Endodermal cell (in vitro differentiated cells): Measurements from ENCODE around the gene SHISA4. TPM values are rescaled to one million over a fixed set of nuclear protein-coding genes. Genes with fewer than 3 reads are reported as not detected.
A peak's percentile ranks its signal among the peaks of the same experiment; 100 is the strongest.

ENCODE experiments used
- DNase-seq: peaks from one replicate; pipeline ENCODE4 v3.0.0-alpha.2; 2017
- H3K27ac ChIP-seq: 2 replicates; pipeline ENCODE4 v1.5.1; 2013; ENCODE audit warnings: mild to moderate bottlenecking, low read depth, low read length, moderate library complexity
- H3K27me3 ChIP-seq: 2 replicates; pipeline ENCODE4 v1.6.1; 2013; ENCODE audit warnings: mild to moderate bottlenecking, low read length, moderate library complexity; ENCODE audit not compliant: insufficient read depth, control insufficient read depth, poor library complexity, severe bottlenecking
- H3K36me3 ChIP-seq: 2 replicates; pipeline ENCODE4 v1.7.0; 2013; ENCODE audit warnings: mild to moderate bottlenecking, low read length, moderate library complexity; ENCODE audit not compliant: control insufficient read depth, insufficient read depth
- H3K4me1 ChIP-seq: one replicate; pipeline ENCODE4 v1.7.0; 2013; ENCODE audit warnings: low read length; ENCODE audit not compliant: control insufficient read depth, insufficient read depth
- H3K4me3 ChIP-seq: 2 replicates; pipeline ENCODE4 v1.5.1; 2013; ENCODE audit warnings: mild to moderate bottlenecking, low read length, moderate library complexity
- H3K9ac ChIP-seq: 2 replicates; pipeline ENCODE4 v1.6.1; 2013; ENCODE audit warnings: mild to moderate bottlenecking, low read length, moderate library complexity; ENCODE audit not compliant: poor library complexity, severe bottlenecking; ENCODE audit errors: extremely low read depth
- H3K9me3 ChIP-seq: 2 replicates; pipeline ENCODE4 v1.6.1; 2013; ENCODE audit warnings: mild to moderate bottlenecking, low read length, moderate library complexity; ENCODE audit not compliant: control insufficient read depth
- H3K27ac Mint-ChIP-seq: 2 replicates; pipeline ENCODE4 v1.8.0; 2020; ENCODE audit warnings: mixed read lengths
- H3K27me3 Mint-ChIP-seq: 2 replicates; pipeline ENCODE4 v1.8.0; 2021; ENCODE audit warnings: mild to moderate bottlenecking, mixed read lengths; ENCODE audit not compliant: insufficient read depth
- H3K36me3 Mint-ChIP-seq: 2 replicates; pipeline ENCODE4 v1.8.0; 2020; ENCODE audit warnings: low read depth, mixed read lengths
- H3K4me1 Mint-ChIP-seq: 2 replicates; pipeline ENCODE4 v1.8.0; 2020; ENCODE audit warnings: mixed read lengths
- H3K4me3 Mint-ChIP-seq: 2 replicates; pipeline ENCODE4 v1.8.0; 2020; ENCODE audit warnings: mild to moderate bottlenecking, moderate library complexity, mixed read lengths
- H3K9me3 Mint-ChIP-seq: 2 replicates; pipeline ENCODE4 v1.8.0; 2020; ENCODE audit warnings: mild to moderate bottlenecking, mixed read lengths
- CTCF ChIP-seq: fragments of 200-600 bp; sonication (generic); conservative IDR thresholded peaks from 2 replicates; pipeline ENCODE4 v1.5.0; 2021; ENCODE audit warnings: antibody characterized with exemption, mild to moderate bottlenecking
- WGBS, 2 experiments: methylation state at CpG; one replicate each; pipeline versions ENCODE4 v1.1.5 to v1.1.7; 2013; ENCODE audit warnings: missing lambda C conversion rate in 2 of 2, mixed read lengths in 1 of 2; ENCODE audit not compliant: insufficient coverage in 1 of 2, insufficient read length in 1 of 2; 5-methylcytosine and 5-hydroxymethylcytosine counted together
- total RNA-seq, 2 donors: library from RNA; stranded (reverse); fragmentation: NEBNext Ultra II Directional in 1 of 2; extraction: Animal tissue kit (Norgen Biotek cat#: 25700) in 1 of 2; gene quantifications; 2 replicates in 1 of 2; 3 replicates in 1 of 2; pipeline ENCODE4 v1.2.1, GENCODE V29; 2021

Gene SHISA4
- total RNA-seq, 2 donors from 2014 or later: 5.8 to 7.3 TPM

DNA sequence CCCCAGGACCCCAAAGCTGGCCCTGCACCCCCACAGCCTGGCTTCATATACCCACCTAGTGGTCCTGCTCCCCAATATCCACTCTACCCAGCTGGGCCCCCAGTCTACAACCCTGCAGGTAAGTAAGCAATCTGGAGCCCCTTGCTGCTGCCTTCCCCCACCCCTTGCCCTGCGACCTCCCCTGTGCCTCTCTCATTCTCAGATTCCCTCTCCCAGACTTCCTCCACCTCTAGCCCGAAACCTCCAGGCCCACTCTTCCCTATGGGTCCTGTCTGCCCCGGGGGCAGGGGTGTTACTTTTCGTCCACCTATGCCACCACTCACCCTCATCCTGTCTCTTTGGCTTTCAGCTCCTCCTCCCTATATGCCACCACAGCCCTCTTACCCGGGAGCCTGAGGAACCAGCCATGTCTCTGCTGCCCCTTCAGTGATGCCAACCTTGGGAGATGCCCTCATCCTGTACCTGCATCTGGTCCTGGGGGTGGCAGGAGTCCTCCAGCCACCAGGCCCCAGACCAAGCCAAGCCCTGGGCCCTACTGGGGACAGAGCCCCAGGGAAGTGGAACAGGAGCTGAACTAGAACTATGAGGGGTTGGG lies 2.9 kb downstream of the SHISA4 start:
- no peak for DNase-seq
- no peaks in the 10 kb centered on the region for H3K9me3 Mint-ChIP-seq
- peaks cover 14% of the 10 kb centered on the region for H3K4me1 Mint-ChIP-seq
- no peak for TF ChIP-seq CTCF
- no peaks in the 10 kb centered on the region for H3K36me3 ChIP-seq
- WGBS, 2 experiments: 85 to 87% methylated on average over 4 to 5 of the region's 5 CpGs
- H3K4me3 ChIP-seq: no peak overlapping the region
- no peak overlapping the region for H3K9ac ChIP-seq
- peaks cover 28% of the 10 kb centered on the region for H3K27me3 Mint-ChIP-seq
- H3K4me3 Mint-ChIP-seq: no peak overlapping the region
- no peak overlapping the region for H3K27ac ChIP-seq
- peaks cover 30% of the 10 kb centered on the region for H3K27me3 ChIP-seq
- no peaks in the 10 kb centered on the region for H3K9me3 ChIP-seq
- H3K4me1 ChIP-seq: peaks cover 2% of the 10 kb centered on the region
- H3K27ac Mint-ChIP-seq: no peak overlapping the region
- no peaks in the 10 kb centered on the region for H3K36me3 Mint-ChIP-seq

- Histone ChIP-seq H3K27me3 (peaks cover 30% of the 10 kb centered on the region), H3K27ac (no peak overlapping the region), H3K9me3 (no peaks in the 10 kb centered on the region), H3K9ac (no peak overlapping the region), H3K4me3 (no peak overlapping the region), H3K4me1 (peaks cover 2% of the 10 kb centered on the region), H3K36me3 (no peaks in the 10 kb centered on the region)
- Mint-ChIP-seq H3K9me3 (no peaks in the 10 kb centered on the region), H3K36me3 (no peaks in the 10 kb centered on the region), H3K27ac (no peak overlapping the region), H3K4me3 (no peak overlapping the region), H3K4me1 (peaks cover 11% of the 10 kb centered on the region), H3K27me3 (peaks cover 26% of the 10 kb centered on the region)
- no peak for TF ChIP-seq CTCF
- DNase-seq: no peak
- WGBS, 2 experiments: 78 to 94% methylated on average over 1 to 6 of the region's 6 CpGs
Observed at GRCh38 chr1:201892211-201892610, 3.5 kb downstream of the SHISA4 start.

- H3K36me3 ChIP-seq: no peaks in the 10 kb centered on the region
- no peak overlapping the region for H3K4me3 ChIP-seq
- TF ChIP-seq CTCF: no peak
- WGBS, 2 experiments: 86 to 100% methylated on average over 1 to 3 of the region's 3 CpGs
- peaks cover 11% of the 10 kb centered on the region for H3K4me1 Mint-ChIP-seq
- peaks cover 1% of the 10 kb centered on the region for H3K4me1 ChIP-seq
- H3K9ac ChIP-seq: no peak overlapping the region
- H3K36me3 Mint-ChIP-seq: no peaks in the 10 kb centered on the region
- H3K4me3 Mint-ChIP-seq: no peak overlapping the region
- H3K27ac Mint-ChIP-seq: peak overlapping the region; percentile 58
- peaks cover 15% of the 10 kb centered on the region for H3K27me3 Mint-ChIP-seq
- no peaks in the 10 kb centered on the region for H3K9me3 Mint-ChIP-seq
- no peaks in the 10 kb centered on the region for H3K9me3 ChIP-seq
- H3K27ac ChIP-seq: no peak overlapping the region
- DNase-seq: no peak
- peaks cover 20% of the 10 kb centered on the region for H3K27me3 ChIP-seq
Observed at GRCh38 chr1:201893431-201893830, 4.7 kb downstream of the SHISA4 start.
